Measurements from ENCODE around the gene FN3K. TPM values are rescaled to one million over a fixed set of nuclear protein-coding genes. Genes with fewer than 3 reads are reported as not detected.
A peak's percentile ranks its signal among the peaks of the same experiment; 100 is the strongest.

The FN3K gene
- total RNA-seq: 1 to 10 TPM; 1.6 TPM

- no peaks in the 10 kb centered on the region for H3K4me1 Mint-ChIP-seq (ENCODE audit: low read depth in 2 of 2)
- peak; percentile 59 to 80 for ATAC-seq
- H3K9me3 Mint-ChIP-seq: peaks cover 3% of the 10 kb centered on the region
- H3K27me3 Mint-ChIP-seq: no peaks in the 10 kb centered on the region
- H3K4me3 Mint-ChIP-seq: peak within 1 kb of the TSS; percentile 36
- H3K27ac Mint-ChIP-seq: no peak within 1 kb of the TSS
- peaks cover 13% of the 10 kb centered on the region for H3K36me3 Mint-ChIP-seq
- no peak for DNase-seq (ENCODE audit: low spot score)
Measured at GRCh38 chr17:82734987-82735866, at the start of gene FN3K. Gene FN3K (plus strand): TSS chr17:82735615. CDS start chr17:82735637, 22 bp downstream.

DNA sequence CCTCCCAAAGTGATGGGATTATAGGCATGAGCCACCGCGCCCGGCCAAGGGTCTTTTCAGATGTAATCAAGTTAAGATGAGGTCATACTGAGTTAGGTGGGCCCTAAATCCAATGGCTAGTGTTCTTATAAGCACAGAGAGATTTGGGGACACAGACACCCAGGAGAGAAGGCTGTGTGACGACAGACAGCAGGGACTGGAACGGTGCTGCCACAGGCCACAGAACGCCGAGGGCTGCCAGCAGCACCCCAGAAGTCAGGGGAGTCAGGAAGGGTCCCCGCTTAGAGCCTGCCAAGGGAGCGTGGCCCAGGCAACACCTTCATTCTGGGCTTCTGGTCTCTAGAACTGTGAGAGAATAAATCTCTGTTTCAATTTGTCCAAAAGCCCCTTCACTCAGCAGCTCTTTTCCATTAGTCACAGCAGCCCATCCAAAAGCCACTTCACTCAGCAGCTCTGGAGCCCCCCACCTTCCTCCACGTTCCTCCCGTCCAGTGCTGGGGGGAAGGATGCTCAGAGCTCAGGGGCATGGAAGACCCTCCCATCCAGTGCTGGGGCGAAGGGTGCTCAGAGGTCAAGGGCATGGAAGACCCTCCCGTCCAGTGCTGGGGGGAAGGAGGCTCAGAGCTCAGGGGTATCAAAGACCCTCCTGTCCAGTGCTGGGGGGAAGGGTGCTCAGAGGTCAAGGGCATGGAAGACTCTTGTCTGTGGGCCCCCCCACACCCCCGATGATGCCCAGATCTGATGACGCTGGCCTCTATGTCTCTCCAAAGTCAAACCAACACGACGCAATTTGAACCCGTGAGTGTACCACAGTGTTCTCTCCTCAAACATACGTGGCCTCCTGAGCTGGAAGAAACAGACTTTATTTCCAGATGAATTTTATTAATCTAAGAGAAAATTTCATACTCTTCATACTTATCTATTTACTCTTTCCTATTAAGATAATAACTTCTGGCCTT lies 48.8 kb upstream of the FN3K start:
- DNase-seq (ENCODE audit: low spot score) (no peak), ATAC-seq (no peak)
- Mint-ChIP-seq H3K36me3 (peaks cover 11% of the 10 kb centered on the region), H3K27ac (no peak overlapping the region), H3K9me3 (no peaks in the 10 kb centered on the region), H3K4me1 (ENCODE audit: low read depth in 2 of 2) (peaks cover 0 to 3% of the 10 kb centered on the region in 2 donors), H3K4me3 (no peak overlapping the region), H3K27me3 (no peaks in the 10 kb centered on the region)

GRCh38 chr17:82687375-82687861 lies 48.0 kb upstream of the FN3K start:
- no peaks in the 10 kb centered on the region for H3K9me3 Mint-ChIP-seq
- peaks cover 4% of the 10 kb centered on the region for H3K36me3 Mint-ChIP-seq
- peaks cover 0 to 4% of the 10 kb centered on the region in 2 donors for H3K4me1 Mint-ChIP-seq (ENCODE audit: low read depth in 2 of 2)
- H3K27ac Mint-ChIP-seq: no peak overlapping the region
- ATAC-seq (no peak), DNase-seq (ENCODE audit: low spot score) (no peak)
- H3K27me3 Mint-ChIP-seq: no peaks in the 10 kb centered on the region
- H3K4me3 Mint-ChIP-seq: no peak overlapping the region

DNA sequence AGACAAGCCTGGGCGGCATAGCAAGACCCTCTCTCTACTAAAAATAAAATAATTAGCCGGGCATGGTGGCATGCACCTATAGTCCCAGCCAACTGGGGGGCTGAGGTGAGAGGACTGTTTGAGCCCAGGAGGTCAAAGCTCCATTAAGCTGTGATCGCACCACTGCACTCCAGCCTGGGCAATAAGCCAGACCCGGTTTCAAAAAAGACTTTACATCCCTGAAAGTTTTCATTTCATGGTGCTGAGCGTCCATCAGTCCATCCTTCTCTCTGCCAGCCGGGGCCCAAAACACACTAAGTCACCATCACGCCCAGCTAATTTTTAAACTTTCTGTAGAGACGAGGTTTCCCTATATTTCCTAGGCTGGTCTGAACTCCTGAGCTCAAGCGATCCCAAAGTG lies 47.5 kb upstream of the FN3K start:
- peaks cover 0 to 4% of the 10 kb centered on the region in 2 donors for H3K4me1 Mint-ChIP-seq (ENCODE audit: low read depth in 2 of 2)
- no peak overlapping the region for H3K27ac Mint-ChIP-seq
- no peak for DNase-seq (ENCODE audit: low spot score)
- peaks cover 4% of the 10 kb centered on the region for H3K36me3 Mint-ChIP-seq
- no peaks in the 10 kb centered on the region for H3K9me3 Mint-ChIP-seq
- ATAC-seq: no peak
- H3K4me3 Mint-ChIP-seq: no peak overlapping the region
- no peaks in the 10 kb centered on the region for H3K27me3 Mint-ChIP-seq

DNA sequence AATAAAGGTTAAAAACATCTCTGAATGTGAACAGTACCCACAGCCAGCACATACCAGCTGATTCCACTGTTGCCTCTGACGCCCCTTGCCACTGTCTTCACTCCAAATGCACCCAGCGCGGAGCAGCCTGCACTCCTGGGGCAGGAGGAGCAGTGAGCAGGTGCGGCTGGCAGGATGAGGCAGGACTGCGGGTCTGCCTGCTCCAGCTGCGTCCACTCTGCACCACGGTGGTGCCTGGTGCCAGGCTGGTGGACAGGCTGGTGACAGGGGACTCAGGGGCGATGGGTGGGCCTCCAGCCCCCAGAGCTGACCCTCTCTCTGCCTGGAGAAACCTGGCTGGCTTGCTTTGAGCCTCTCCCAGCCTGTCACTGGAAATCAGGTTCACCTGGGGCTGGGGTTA lies 46.3 kb upstream of the FN3K start:
- no peak overlapping the region for H3K27ac Mint-ChIP-seq
- H3K36me3 Mint-ChIP-seq: peaks cover 6% of the 10 kb centered on the region
- no peak overlapping the region for H3K4me3 Mint-ChIP-seq

GRCh38 chr17:82690786-82691489 lies 44.5 kb upstream of the FN3K start:
- H3K4me1 Mint-ChIP-seq (ENCODE audit: low read depth in 2 of 2): peaks cover 0 to 4% of the 10 kb centered on the region in 2 donors
- no peaks in the 10 kb centered on the region for H3K27me3 Mint-ChIP-seq
- no peak for ATAC-seq
- H3K9me3 Mint-ChIP-seq: peaks cover 5% of the 10 kb centered on the region
- no peak overlapping the region for H3K4me3 Mint-ChIP-seq
- H3K36me3 Mint-ChIP-seq: peaks cover 13% of the 10 kb centered on the region
- H3K27ac Mint-ChIP-seq: no peak overlapping the region
- DNase-seq (ENCODE audit: low spot score): no peak

More for the DNA sequence above, 46.3 kb upstream of the FN3K start:
- no peaks in the 10 kb centered on the region for H3K27me3 Mint-ChIP-seq
- H3K4me1 Mint-ChIP-seq (ENCODE audit: low read depth in 2 of 2): peaks cover 0 to 4% of the 10 kb centered on the region in 2 donors
- no peaks in the 10 kb centered on the region for H3K9me3 Mint-ChIP-seq
- DNase-seq (ENCODE audit: low spot score): no peak
- ATAC-seq: peak in 1 of 2 donors; percentile 36

DNA sequence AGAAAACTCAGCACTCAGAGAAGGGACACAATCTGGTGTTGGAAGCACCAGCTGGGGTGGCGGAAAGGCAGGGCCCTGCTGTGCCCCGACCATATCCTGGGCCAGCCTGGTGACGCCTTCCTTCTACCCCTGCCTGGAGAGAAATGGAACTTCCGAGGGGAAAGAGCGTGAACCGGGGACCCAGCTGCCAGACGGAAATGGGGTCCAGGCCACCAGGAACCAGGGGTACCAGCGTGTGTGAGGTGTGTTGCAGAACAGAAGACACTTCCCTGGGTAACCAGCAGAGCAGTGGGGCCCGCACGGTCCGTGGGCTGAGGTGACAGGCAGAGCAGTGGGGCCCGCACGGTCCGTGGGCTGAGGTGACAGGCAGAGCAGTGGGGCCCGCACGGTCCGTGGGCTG lies 43.7 kb upstream of the FN3K start:
- H3K27me3 Mint-ChIP-seq: peaks cover 0 to 3% of the 10 kb centered on the region in 2 donors
- peaks cover 13% of the 10 kb centered on the region for H3K36me3 Mint-ChIP-seq
- DNase-seq (ENCODE audit: low spot score) (no peak), ATAC-seq (no peak)
- H3K4me1 Mint-ChIP-seq (ENCODE audit: low read depth in 2 of 2): peaks cover 0 to 4% of the 10 kb centered on the region in 2 donors
- no peak overlapping the region for H3K27ac Mint-ChIP-seq
- H3K9me3 Mint-ChIP-seq: peaks cover 5% of the 10 kb centered on the region
- no peak overlapping the region for H3K4me3 Mint-ChIP-seq

DNA sequence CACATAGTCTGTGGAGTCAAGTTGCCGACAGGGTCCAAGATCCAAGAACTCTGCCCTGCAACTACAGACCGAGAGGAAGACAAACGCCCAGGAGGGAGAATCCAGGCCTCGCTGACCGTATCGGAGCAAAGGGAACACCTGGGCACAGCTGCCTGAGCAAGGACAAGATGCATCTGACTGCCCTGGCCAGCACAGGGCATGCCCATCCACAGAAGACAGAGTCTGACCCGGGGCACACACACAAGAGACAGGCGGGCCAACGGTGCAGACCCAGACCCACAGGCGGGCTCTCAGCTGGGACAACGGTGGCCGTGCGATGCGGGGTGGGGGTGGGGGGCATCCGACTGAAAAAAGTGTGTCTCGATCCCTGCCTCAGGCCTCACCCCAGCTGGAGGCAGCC lies 43.1 kb upstream of the FN3K start:
- no peak for DNase-seq (ENCODE audit: low spot score)
- Mint-ChIP-seq H3K27me3 (peaks cover 0 to 3% of the 10 kb centered on the region in 2 donors), H3K36me3 (peaks cover 13% of the 10 kb centered on the region), H3K9me3 (peaks cover 5% of the 10 kb centered on the region), H3K4me1 (ENCODE audit: low read depth in 2 of 2) (peaks cover 0 to 4% of the 10 kb centered on the region in 2 donors), H3K27ac (no peak overlapping the region), H3K4me3 (no peak overlapping the region)
- ATAC-seq: no peak

GRCh38 chr17:82693168-82693867 lies 42.1 kb upstream of the FN3K start:
- Mint-ChIP-seq H3K36me3 (peaks cover 13% of the 10 kb centered on the region), H3K27me3 (peaks cover 0 to 3% of the 10 kb centered on the region in 2 donors), H3K27ac (no peak overlapping the region), H3K9me3 (peaks cover 5% of the 10 kb centered on the region), H3K4me1 (ENCODE audit: low read depth in 2 of 2) (peaks cover 0 to 4% of the 10 kb centered on the region in 2 donors), H3K4me3 (no peak overlapping the region)
- DNase-seq (ENCODE audit: low spot score): no peak
- ATAC-seq: no peak

GRCh38 chr17:82694647-82695046 lies 40.8 kb upstream of the FN3K start:
- H3K27me3 Mint-ChIP-seq: peaks cover 0 to 3% of the 10 kb centered on the region in 2 donors
- DNase-seq (ENCODE audit: low spot score) (no peak), ATAC-seq (no peak)
- peaks cover 6 to 10% of the 10 kb centered on the region in 2 donors for H3K4me1 Mint-ChIP-seq (ENCODE audit: low read depth in 2 of 2)
- H3K36me3 Mint-ChIP-seq: peaks cover 13% of the 10 kb centered on the region
- no peak overlapping the region for H3K27ac Mint-ChIP-seq
- H3K9me3 Mint-ChIP-seq: peaks cover 5% of the 10 kb centered on the region
- no peak overlapping the region for H3K4me3 Mint-ChIP-seq

GRCh38 chr17:82696259-82696658 lies 39.2 kb upstream of the FN3K start:
- Mint-ChIP-seq H3K36me3 (peaks cover 9% of the 10 kb centered on the region), H3K27me3 (peaks cover 0 to 3% of the 10 kb centered on the region in 2 donors), H3K4me3 (no peak overlapping the region), H3K4me1 (ENCODE audit: low read depth in 2 of 2) (peaks cover 8 to 13% of the 10 kb centered on the region in 2 donors), H3K27ac (no peak overlapping the region), H3K9me3 (peaks cover 5% of the 10 kb centered on the region)
- DNase-seq (ENCODE audit: low spot score) (no peak), ATAC-seq (no peak)

- DNase-seq (ENCODE audit: low spot score) (no peak), ATAC-seq (no peak)
- peaks cover 9% of the 10 kb centered on the region for H3K36me3 Mint-ChIP-seq
- peaks cover 0 to 3% of the 10 kb centered on the region in 2 donors for H3K27me3 Mint-ChIP-seq
- peaks cover 5% of the 10 kb centered on the region for H3K9me3 Mint-ChIP-seq
- peak overlapping the region; percentile 17 for H3K4me3 Mint-ChIP-seq
- no peak overlapping the region for H3K27ac Mint-ChIP-seq
- H3K4me1 Mint-ChIP-seq (ENCODE audit: low read depth in 2 of 2): peaks cover 8 to 9% of the 10 kb centered on the region in 2 donors
Measured at GRCh38 chr17:82696916-82697807, 38.3 kb upstream of the FN3K start.
